ENCODE measurements around the gene TBC1D22B. TPM values are rescaled to one million over a fixed set of nuclear protein-coding genes. Genes with fewer than 3 reads are reported as not detected.
"Not testable (repeated sequence)": the region's sequence is repeated elsewhere in the genome, so short reads cannot be mapped to it uniquely, and the experiment has no call there.

TBC1D22B gene
- total RNA-seq, 1 donor from 2014 or later = 6.3 TPM

- intact Hi-C loops (cut with DNase I) = no loop called here
- ATAC-seq = no peak
- no peak for DNase-seq (ENCODE audit: missing footprints)
These were observed 54.3 kb downstream of the TBC1D22B start for GRCh38 chr6:37311741-37312473.

- intact Hi-C loops (cut with DNase I) = no loop called here
- no peak for ATAC-seq
- DNase-seq (ENCODE audit: missing footprints) = no peak
These were observed 56.3 kb downstream of the TBC1D22B start for GRCh38 chr6:37313723-37314486.

- ATAC-seq (peak; percentile 54), DNase-seq (ENCODE audit: missing footprints) (no peak)
- intact Hi-C loops (cut with DNase I) = no loop called here
These were observed 57.0 kb downstream of the TBC1D22B start for GRCh38 chr6:37314487-37315156.

- intact Hi-C loops (cut with DNase I) = no loop called here
- ATAC-seq = no peak
These were observed 57.6 kb downstream of the TBC1D22B start for GRCh38 chr6:37315157-37315515.

GRCh38 chr6:37316071-37316470, 58.5 kb downstream of the TBC1D22B start:
- DNase-seq (ENCODE audit: missing footprints) = no peak
- ATAC-seq = no peak
- intact Hi-C loops (cut with DNase I) = no loop called here

More at GRCh38 chr6:37315157-37315515, 57.6 kb downstream of the TBC1D22B start:
- no peak for DNase-seq (ENCODE audit: missing footprints)

DNA sequence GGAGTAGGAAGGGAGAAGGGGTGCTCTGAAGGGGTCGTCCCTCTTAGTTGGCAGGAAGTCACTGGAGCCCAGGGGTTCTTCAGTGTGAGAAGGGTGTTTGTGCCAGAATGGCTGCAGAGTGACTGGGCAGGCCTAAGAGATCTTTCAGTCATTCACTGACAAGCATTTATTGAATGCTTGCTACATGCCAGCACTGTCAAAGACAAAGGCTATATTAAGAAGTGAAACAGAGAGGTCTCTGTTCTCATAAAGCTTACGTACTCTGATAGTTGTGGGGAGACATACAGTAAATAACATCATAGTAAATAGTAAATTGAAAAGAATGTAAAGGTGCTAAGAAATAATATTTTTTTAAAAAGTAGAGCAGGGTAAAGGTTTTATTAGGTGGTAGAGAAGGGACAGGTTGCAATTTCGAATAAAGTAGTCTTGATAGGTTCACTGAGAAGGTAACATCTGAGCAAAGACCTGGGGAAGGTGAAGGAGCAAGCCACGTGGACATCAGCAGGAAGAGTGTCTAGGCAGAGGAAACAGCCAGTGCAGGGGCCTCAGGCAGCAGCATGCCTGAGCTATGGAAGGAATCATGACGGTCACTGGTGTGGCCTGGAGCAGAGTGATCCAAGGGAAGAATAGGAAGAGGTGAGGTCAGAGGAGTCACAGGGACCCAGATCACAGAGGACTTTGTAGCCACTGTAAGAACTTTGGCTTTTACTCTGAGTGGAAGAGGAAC, 59.9 kb downstream of the TBC1D22B start:
- intact Hi-C loops (cut with DNase I) = no loop called here
- no peak for DNase-seq (ENCODE audit: missing footprints)
- no peak for ATAC-seq

GRCh38 chr6:37319156-37319555, 61.6 kb downstream of the TBC1D22B start:
- intact Hi-C loops (cut with DNase I) = no loop called here
- ATAC-seq = no peak
- no peak for DNase-seq (ENCODE audit: missing footprints)

- DNase-seq (ENCODE audit: missing footprints) = no peak
- no peak for ATAC-seq
- intact Hi-C loops (cut with DNase I) = no loop called here
These were observed 62.4 kb downstream of the TBC1D22B start for GRCh38 chr6:37319856-37320480.

- peak; percentile 6 for ATAC-seq
- intact Hi-C loops (cut with DNase I) = no loop called here
- DNase-seq (ENCODE audit: missing footprints) = no peak
These were observed 63.1 kb downstream of the TBC1D22B start for GRCh38 chr6:37320646-37321045.

DNA sequence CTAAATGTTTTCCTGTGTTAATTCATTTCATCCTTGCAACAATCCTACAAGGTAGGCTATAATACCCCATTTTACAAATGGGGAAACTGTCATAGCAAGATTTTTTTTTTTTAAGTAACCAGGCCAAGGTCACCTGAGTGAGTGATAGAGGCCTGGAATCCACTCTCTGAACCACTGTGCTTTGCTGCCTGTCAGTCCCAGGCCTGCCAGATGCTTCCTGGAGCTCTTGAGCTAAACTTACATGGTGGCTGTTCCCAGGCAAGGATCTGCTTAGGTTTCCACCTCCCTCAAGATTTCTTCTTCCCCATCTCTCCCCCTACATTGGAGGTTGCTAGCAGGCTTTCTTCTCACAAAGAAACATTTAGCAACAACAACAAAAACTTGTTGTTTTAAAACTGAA, 63.5 kb downstream of the TBC1D22B start:
- ATAC-seq = peak; percentile 53
- no peak for DNase-seq (ENCODE audit: missing footprints)
- intact Hi-C loops (cut with DNase I) = no loop called here

- no peak for ATAC-seq
- intact Hi-C loops (cut with DNase I) = no loop called here
- no peak for DNase-seq (ENCODE audit: missing footprints)
These were observed 64.2 kb downstream of the TBC1D22B start for GRCh38 chr6:37321516-37322415.

GRCh38 chr6:37323580-37323979, 66.0 kb downstream of the TBC1D22B start:
- DNase-seq (ENCODE audit: missing footprints) (no peak), ATAC-seq (no peak)
- intact Hi-C loops (cut with DNase I) = no loop called here

DNA sequence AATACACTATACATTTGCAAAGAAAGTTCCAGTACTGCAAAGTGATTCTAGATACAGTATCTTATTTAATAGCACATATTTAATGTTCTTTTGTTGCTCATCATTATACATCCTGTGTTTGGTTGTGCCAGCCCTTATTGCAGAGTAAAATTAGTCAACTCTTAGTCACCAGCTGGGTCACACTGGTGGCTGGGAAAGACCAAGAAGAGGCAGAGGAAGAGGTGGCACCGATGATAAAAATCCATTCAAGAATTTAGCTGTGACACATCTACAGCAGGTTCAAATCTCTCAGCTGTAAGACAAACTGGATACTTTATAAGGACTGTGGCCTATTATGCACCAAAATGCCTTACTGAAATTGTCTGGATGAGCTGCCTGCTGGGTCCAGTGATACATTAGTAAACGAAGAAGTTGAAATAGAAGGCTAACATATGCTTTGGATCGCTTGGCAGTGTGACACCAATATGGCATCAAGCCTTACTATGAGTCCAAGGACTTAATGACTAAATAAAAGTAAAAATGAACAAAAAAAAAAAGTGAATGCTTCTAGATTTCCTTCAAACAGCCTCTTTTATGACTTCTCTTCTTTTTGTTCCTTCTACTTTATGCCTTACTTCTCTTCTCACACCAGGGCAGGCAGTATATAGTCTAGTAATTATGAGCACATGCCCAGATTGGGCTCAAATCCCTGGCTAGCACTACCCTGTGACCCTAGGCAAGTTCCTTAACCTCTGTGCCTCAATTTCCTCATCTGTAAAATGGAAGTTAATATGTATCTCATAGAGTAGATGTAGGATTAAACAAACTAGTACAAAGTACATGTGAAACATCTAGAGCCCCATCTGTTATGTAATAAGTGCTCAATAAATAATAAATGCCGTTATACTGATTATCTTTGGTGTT, 66.8 kb downstream of the TBC1D22B start:
- DNase-seq (ENCODE audit: missing footprints) (no peak), ATAC-seq (no peak)
- intact Hi-C loops (cut with DNase I) = loop anchor here (2.0 to 5.0 kb wide), 2 partner anchors 243 to 366 kb away; no protein-coding TSS in a partner anchor

DNA sequence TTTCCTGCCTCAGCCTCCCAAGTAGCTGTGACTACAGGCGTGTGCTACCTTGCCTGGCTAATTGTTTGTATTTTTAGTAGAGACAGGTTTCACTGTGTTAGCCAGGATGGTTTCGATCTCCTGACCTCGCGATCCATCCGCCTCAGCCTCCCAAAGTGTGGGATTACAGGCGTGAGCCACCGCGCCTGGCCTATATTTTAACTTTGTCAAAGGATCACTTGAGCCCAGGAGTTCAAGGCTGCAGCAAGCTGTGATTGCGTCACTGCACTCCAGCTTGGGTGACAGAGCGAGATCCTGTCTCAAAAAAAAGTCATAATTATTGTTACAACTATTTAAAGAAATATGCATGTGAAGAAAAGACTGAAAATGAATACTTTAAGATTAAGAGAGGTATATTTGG, 72.8 kb downstream of the TBC1D22B start:
- DNase-seq (ENCODE audit: missing footprints); ATAC-seq; intact Hi-C loops (cut with DNase I): not testable (repeated sequence)

GRCh38 chr6:37331047-37331446, 73.5 kb downstream of the TBC1D22B start:
- DNase-seq (ENCODE audit: missing footprints) (no peak), ATAC-seq (no peak)
- intact Hi-C loops (cut with DNase I) = no loop called here

DNA sequence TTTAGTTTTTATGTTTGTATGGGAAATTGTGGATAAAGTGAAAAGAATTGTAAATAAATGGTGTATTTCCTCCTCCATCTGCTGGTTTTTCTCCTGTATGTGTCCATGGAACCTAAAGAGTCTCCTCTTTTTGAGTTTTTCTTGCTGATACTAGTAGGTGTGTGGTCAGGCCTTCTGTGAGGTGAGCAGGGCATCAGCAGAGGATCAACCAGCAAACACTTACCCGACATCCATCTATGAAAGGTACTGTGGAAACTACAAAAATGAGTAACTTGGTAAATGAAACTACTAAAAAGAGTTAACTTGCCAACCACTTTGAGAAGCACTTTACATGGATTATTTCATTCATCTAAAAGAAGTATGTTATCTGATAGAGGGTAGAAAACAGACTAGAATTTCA, 75.3 kb downstream of the TBC1D22B start:
- no peak for DNase-seq (ENCODE audit: missing footprints)
- intact Hi-C loops (cut with DNase I) = no loop called here
- ATAC-seq = no peak

DNA sequence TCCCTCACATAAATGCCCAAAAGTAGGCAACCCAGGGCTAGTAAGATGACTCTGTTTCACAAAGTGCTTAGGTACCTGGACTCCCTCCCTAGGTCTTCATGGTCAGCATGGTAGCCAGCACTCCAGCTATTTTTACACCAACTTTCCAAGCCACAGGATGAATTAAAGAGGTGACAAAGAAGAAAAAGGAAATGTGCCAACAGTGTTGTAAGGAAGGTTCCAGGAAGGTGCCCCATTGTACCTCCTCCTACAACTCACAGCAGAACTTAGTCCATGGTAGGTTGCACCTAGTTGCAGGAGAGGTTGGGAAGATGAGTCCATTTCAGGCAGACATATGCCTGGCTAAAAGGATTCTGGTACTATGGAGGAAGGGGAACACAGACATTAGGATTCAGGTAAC, 76.5 kb downstream of the TBC1D22B start:
- ATAC-seq (no peak), DNase-seq (ENCODE audit: missing footprints) (no peak)
- intact Hi-C loops (cut with DNase I) = no loop called here
